Activated CD4-positive, alpha-beta T cell treated with anti-CD3 and anti-CD28 coated beads, Interleukin-2, amount 50 U/mL, for 1 hour (primary cell): ENCODE results near the gene RNF225.
"Not testable (repeated sequence)": the region's sequence is repeated elsewhere in the genome, so short reads cannot be mapped to it uniquely, and the experiment has no call there.

ENCODE experiments used
- DNase-seq: peaks from one replicate; pipeline ENCODE4 v3.0.0-alpha.2; 2020

Gene RNF225

DNA sequence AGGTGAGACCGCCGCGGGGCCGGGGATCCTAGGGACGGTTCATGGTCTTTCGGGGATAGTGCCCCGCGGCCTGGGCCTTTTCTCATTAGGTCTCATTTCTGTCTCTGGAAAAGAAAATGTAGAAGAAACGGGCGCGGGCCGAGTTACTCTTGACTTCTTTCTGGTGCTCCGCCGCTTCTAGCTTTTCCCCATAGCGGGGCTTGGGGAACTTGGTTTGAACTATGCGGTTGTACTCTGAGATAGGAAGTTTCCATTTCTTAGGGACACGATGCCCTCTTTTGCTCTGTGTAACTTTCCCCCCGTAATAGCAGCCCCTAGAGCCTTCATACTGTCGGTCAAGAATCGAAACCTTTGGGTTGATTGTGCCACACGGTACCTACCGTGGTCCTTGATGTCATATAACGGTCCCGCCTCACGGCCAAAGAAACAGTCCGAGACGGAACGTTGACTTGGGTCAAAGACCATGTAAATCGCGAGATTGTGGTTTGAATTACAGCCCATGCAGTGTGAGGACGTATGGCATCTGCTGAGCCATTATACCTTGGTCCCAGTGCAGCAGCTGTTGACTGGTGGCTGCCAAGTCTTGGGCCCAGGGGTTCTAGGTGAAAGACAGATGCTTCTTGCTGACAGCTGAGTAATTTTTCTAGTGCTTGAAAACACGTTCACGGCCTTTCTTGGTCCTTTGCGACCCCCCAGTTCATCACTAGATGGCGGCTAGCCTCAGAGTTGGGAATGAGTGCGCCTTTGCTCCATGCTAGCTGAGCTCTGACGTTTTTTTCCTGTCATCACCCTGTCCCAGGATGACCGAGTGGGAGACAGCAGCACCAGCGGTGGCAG, 7.9 kb upstream of the RNF225 start:
- DNase-seq = no peak

DNA sequence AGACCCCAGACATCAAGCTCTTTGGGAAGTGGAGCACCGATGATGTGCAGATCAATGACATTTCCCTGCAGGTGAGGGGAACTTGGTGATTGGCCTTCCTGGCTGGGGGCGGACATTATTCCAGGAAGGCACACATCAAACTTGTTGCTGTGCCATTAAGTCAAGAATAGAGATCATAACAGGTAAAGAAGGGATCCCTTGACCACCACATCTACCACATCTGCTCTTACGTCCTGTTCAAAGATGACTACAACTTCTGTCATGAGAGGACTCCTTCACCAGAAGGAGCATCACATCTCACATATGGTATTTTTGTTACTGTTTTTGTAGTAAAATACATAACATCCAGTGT, 7.3 kb upstream of the RNF225 start:
- no peak for DNase-seq

- DNase-seq = no peak
Measured at GRCh38 chr19:58392945-58393724, 2.3 kb upstream of the RNF225 start.

DNA sequence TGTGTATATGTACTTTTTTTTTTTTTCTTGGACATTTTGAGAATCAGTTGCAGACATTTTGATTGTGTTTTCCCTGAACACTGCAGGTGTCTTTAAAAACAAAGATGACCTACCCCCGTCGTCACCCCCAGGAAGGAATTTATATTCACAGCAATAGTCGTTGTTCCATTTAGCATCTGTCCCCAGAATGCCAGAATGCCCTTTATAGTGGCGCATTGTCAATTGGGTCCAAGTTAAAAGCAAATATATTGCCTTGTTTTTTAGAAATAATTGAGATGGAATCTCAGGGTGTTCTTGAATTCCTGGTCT, 1.8 kb upstream of the RNF225 start:
- DNase-seq = no peak

GRCh38 chr19:58394821-58395219, 636 bp upstream of the RNF225 start:
- no peak for DNase-seq

GRCh38 chr19:58395979-58396627, 647 bp downstream of the RNF225 start:
- no peak for DNase-seq

GRCh38 chr19:58396691-58397532, 1.5 kb downstream of the RNF225 start:
- DNase-seq = no peak

- no peak for DNase-seq
Measured at GRCh38 chr19:58397533-58398037, 2.1 kb downstream of the RNF225 start.

- no peak for DNase-seq
Measured at GRCh38 chr19:58398087-58398486, 2.6 kb downstream of the RNF225 start.

DNA sequence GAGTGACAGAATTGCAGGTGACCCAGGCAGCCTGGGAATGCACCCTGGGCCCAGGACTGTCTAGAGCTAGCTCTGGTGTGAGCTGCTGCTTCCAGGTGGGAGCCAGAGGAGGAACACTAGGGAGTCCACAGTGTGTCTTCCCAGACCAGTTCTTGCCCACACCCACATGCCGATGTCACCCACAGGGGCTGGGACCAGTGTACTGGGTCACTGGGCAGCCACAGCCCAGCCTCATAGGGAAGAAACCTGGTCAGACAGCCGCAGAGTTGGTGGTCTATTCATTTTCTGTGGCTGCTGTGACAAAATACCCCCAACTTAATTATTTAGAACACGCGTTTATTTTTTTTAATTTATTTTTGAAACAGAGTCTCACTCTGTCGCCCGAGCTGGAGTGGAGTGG, 3.1 kb downstream of the RNF225 start:
- DNase-seq = no peak

GRCh38 chr19:58399903-58400302, 4.4 kb downstream of the RNF225 start:
- DNase-seq = no peak

GRCh38 chr19:58400316-58400915, 5.0 kb downstream of the RNF225 start:
- DNase-seq = no peak

GRCh38 chr19:58400916-58401839, 5.7 kb downstream of the RNF225 start:
- DNase-seq = peak; percentile 99

DNA sequence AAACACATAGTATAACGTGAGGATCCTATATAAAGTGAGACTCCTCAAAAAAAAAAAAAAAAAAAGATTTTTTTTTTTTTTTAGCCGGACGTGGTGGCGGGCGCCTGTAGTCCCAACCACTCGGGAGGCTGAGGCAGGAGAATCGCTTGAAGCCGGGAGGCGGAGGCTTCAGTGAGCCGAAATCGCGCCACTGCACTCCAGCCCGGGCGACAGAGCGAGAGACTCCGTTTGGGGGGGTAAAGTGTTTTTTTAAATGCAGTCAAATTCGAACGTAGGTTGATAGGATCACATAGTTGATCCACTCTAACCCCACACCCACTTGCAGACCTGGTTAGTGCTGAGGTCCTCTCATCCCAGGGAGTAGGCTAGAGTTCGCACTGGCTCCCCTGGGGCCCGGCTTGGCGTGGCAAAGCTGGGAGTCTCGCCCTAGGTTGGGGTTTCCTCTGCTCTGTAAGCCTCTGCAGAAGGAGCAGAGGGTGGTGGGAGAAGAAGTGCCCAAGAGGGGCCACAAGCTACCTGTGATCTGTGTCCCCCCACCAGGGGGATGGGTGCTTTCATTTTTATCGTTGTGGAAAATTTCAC, 6.5 kb downstream of the RNF225 start:
- no peak for DNase-seq

- not testable (repeated sequence) for DNase-seq
Measured at GRCh38 chr19:58403920-58404478, 8.5 kb downstream of the RNF225 start.

DNA sequence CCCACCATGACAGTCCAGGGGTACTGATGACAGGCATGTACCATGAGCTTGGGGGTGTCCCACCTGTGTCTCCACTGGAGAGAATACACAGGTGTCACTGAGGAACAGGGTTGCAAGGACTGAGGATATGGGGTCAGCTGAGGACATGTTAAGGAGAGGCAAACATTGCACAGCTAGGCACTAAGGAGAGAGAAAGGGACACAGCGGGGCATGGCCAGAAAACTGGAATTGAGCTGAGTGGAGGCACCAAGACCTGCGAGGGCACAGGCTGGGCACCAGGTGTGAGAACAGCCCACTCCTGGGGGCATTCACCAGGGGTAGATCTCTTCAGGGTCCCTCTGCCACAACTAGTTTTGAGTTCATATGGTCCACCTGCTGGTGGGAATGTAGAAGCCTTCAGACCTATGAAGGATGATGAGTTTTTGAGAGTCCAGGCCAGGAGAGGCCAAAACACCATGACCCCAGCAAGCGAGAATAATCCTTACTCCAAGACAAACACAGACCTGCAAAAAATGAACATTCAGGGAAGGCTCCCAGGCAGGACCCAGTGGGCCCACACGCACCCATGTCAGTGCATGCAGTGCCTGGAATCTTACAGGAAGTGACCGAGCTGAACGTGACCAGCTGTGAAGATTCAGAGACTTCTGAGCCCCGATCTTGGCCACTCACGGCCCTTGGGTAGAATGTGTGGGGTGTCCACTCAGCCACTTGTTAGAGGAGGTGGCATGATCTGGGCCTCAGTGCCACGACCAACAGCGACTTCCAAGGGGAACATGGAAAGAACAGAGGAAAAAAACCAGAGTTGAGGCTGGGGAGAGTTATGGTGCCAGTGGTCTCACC, 11.6 kb downstream of the RNF225 start:
- no peak for DNase-seq

DNA sequence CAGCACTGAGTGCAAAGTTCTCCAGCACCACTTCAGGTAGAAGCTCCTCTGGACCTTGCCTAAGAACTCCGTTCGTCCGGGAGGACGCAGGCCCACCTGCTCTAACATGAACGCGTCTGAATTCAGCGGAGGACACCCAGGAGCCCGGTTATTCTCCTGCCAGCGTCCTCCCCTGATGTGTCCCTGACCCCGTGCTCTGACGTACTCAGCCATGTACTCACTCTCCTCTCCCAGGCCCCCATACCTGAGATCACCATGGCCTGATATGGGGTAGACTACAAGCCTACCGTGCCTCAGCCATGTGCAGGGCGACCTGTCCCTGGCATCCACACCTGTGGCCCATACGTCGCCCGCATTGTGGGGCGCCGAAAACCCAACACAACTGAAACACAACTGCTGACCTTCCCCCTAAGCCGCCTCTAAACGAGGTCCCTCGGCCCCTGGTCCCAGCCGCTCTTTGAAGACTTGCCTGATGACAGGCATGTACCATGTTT, 12.2 kb downstream of the RNF225 start:
- no peak for DNase-seq

DNA sequence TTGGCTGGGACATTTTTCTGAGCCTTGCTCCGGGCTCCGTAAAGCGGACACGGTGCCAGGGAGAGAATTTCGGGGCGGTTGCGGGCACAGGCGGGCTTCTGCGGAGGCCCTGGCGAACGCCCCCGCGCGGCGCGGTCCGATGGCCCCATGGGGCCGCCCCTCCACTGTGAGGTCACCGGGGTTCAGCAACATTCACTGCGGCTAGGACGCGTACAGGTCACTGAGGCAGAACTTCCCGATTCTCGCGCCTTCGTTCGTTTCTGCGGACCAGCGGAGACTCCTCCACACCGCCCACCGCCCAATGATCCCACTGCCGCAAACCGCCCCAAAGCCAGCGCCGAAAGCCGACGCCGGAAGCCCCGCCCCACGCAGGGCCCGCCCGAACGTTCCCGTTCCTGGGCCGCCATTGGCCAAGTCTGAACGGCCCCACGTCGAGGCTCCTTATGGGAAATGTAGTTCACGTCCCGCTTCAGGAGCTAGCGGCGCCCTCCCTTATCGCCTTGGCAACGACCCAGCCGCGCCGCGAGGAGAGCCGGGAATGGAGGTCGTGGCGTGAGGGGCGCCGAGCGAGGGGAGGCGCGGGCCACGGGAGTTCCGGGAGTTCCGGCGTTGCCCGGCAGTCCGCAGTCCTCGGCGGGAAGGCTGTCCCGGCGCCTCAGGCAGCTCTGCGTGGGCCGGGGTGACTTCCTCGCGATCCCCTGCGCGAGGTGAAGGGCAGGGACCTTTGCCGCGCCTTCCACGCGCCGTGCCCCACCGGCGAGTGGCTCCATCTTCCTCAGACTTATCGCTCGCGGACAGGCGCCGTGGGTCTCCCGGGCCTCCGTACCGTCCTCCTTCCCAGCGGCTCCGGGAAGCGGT, 12.9 kb downstream of the RNF225 start, which contains the start of gene ZNF584:
ZNF584 (plus strand) TSS at position 498 of the 858 bp plus-strand sequence. CDS start 499 bp downstream, outside the sequence.
- DNase-seq = peak; percentile 91
